SK-N-SH treated with all-trans-retinoic acid at 6 μM for 48 hours (cell line): ENCODE measurements around the gene TRIM24.
"Not testable (repeated sequence)": the region's sequence is repeated elsewhere in the genome, so short reads cannot be mapped to it uniquely, and the experiment has no call there.

Experiments used
- ATAC-seq: fragments of 200-7000 bp; cut with Tn5 transposase; 3 replicates; pipeline ENCODE4 v1.9.1; 2020; ENCODE audit warnings: mild to moderate bottlenecking, moderate library complexity
- CSDC2 ChIP-seq: fragments of 250-450 bp; sonication (Bioruptor Pico); IDR thresholded peaks from 2 replicates; pipeline ENCODE4 v1.5.0; 2020; ENCODE audit warnings: mild to moderate bottlenecking, moderate library complexity
- ESRRG ChIP-seq: fragments of 250-450 bp; sonication (Bioruptor Pico); IDR thresholded peaks from 2 replicates; pipeline ENCODE4 v1.6.1; 2021; ENCODE audit warnings: mild to moderate bottlenecking
- GLIS3 ChIP-seq: fragments of 250-450 bp; sonication (Bioruptor Pico); IDR thresholded peaks from 2 replicates; pipeline ENCODE4 v1.5.0; 2020; ENCODE audit warnings: mild to moderate bottlenecking, moderate library complexity
- ISL1 ChIP-seq: fragments of 250-450 bp; sonication (Bioruptor Pico); IDR thresholded peaks from 2 replicates; pipeline ENCODE4 v2.1.2; 2022; ENCODE audit warnings: mild to moderate bottlenecking, moderate library complexity
- PPARA ChIP-seq: fragments of 250-450 bp; sonication (Bioruptor Pico); IDR thresholded peaks from 2 replicates; pipeline ENCODE4 v1.5.0; 2020; ENCODE audit warnings: mild to moderate bottlenecking, borderline replicate concordance
- RARB ChIP-seq: fragments of 250-450 bp; sonication (Bioruptor Pico); IDR thresholded peaks from 2 replicates; pipeline ENCODE4 v1.8.0; 2021; ENCODE audit warnings: mild to moderate bottlenecking, moderate library complexity
- SNAI2 ChIP-seq: fragments of 250-450 bp; sonication (Bioruptor Pico); IDR thresholded peaks from 2 replicates; pipeline ENCODE4 v1.5.0; 2020; ENCODE audit warnings: mild to moderate bottlenecking, moderate library complexity
- TCF4 ChIP-seq: fragments of 250-450 bp; sonication (Bioruptor Pico); IDR thresholded peaks from 2 replicates; pipeline ENCODE4 v1.8.0; 2021; ENCODE audit warnings: mild to moderate bottlenecking, moderate library complexity, borderline replicate concordance
- TOX ChIP-seq: fragments of 250-450 bp; sonication (Bioruptor Pico); IDR thresholded peaks from 2 replicates; pipeline ENCODE4 v1.8.0; 2021; ENCODE audit warnings: mild to moderate bottlenecking, moderate library complexity, borderline replicate concordance
- ZC3H10 ChIP-seq: fragments of 250-450 bp; sonication (Bioruptor Pico); IDR thresholded peaks from 2 replicates; pipeline ENCODE4 v1.5.1; 2021; ENCODE audit warnings: mild to moderate bottlenecking, moderate library complexity
- ZFP3 ChIP-seq: fragments of 250-450 bp; sonication (Bioruptor Pico); IDR thresholded peaks from 2 replicates; pipeline ENCODE4 v1.5.0; 2020; ENCODE audit warnings: mild to moderate bottlenecking, moderate library complexity
- ZFP30 ChIP-seq: fragments of 450-650 bp; formaldehyde crosslinking; IDR thresholded peaks from 2 replicates; pipeline ENCODE4 v1.5.0; 2022; ENCODE audit warnings: mild to moderate bottlenecking, moderate library complexity
- ZNF565 ChIP-seq: fragments of 450-650 bp; formaldehyde crosslinking; conservative IDR thresholded peaks from 2 replicates; pipeline ENCODE4 v1.5.0; 2020; ENCODE audit warnings: low read depth, mild to moderate bottlenecking, moderate library complexity
- ZNF70 ChIP-seq: fragments of 450-650 bp; formaldehyde crosslinking; IDR thresholded peaks from 2 replicates; pipeline ENCODE4 v1.5.0; 2020; ENCODE audit warnings: mild to moderate bottlenecking, moderate library complexity
- ZNF8 ChIP-seq: fragments of 450-650 bp; formaldehyde crosslinking; IDR thresholded peaks from 2 replicates; pipeline ENCODE4 v1.5.0; 2020; ENCODE audit warnings: mild to moderate bottlenecking, moderate library complexity
- TF ChIP-seq, protein P1 (sequence below): fragments of 250-450 bp; sonication (Bioruptor Pico); IDR thresholded peaks from 2 replicates; pipeline ENCODE4 v1.5.0; 2020; ENCODE audit warnings: mild to moderate bottlenecking, moderate library complexity
- TF ChIP-seq, protein P2 (sequence below): fragments of 250-450 bp; sonication (Bioruptor Pico); IDR thresholded peaks from 2 replicates; pipeline ENCODE4 v1.8.0; 2020; ENCODE audit warnings: mild to moderate bottlenecking, moderate library complexity, borderline replicate concordance

TRIM24 gene

DNA sequence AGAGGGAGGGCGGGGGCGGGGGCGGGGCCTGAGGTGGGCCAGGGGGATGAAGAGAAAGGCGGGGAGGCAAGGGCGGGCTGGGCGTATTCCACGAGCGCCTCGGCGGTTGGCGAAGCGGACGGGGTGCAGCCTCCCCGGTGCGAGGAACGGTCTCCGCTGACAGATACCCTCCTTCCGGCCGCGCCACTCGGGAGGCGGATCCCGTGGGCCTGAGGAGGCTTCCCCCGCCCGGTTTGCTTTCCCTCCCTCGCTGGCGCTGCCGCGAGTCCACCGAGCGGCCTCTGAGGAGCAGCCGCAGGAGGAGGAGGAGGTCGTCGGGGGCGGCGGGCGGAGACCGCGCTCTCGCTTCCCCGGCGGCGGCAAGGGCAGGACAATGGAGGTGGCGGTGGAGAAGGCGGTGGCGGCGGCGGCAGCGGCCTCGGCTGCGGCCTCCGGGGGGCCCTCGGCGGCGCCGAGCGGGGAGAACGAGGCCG lies at the start of gene TRIM24:
TSS of gene TRIM24 (plus strand) at position 84 of the 473 bp plus-strand sequence. CDS start at position 374, 290 bp downstream.
- TF ChIP-seq ZNF70 (CRISPR knock-in tag) (peak; percentile 93), CSDC2 (CRISPR knock-in tag) (no peak), ZFP3 (no peak), PPARA (CRISPR knock-in tag) (no peak), SNAI2 (CRISPR knock-in tag) (peak; percentile 22; the same call in 1 of the 2 replicates), ZC3H10 (CRISPR knock-in tag) (no peak)
- TF ChIP-seq, protein P1, sequence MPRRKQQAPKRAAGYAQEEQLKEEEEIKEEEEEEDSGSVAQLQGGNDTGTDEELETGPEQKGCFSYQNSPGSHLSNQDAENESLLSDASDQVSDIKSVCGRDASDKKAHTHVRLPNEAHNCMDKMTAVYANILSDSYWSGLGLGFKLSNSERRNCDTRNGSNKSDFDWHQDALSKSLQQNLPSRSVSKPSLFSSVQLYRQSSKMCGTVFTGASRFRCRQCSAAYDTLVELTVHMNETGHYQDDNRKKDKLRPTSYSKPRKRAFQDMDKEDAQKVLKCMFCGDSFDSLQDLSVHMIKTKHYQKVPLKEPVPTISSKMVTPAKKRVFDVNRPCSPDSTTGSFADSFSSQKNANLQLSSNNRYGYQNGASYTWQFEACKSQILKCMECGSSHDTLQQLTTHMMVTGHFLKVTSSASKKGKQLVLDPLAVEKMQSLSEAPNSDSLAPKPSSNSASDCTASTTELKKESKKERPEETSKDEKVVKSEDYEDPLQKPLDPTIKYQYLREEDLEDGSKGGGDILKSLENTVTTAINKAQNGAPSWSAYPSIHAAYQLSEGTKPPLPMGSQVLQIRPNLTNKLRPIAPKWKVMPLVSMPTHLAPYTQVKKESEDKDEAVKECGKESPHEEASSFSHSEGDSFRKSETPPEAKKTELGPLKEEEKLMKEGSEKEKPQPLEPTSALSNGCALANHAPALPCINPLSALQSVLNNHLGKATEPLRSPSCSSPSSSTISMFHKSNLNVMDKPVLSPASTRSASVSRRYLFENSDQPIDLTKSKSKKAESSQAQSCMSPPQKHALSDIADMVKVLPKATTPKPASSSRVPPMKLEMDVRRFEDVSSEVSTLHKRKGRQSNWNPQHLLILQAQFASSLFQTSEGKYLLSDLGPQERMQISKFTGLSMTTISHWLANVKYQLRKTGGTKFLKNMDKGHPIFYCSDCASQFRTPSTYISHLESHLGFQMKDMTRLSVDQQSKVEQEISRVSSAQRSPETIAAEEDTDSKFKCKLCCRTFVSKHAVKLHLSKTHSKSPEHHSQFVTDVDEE (CRISPR knock-in tag) = peak; percentile 67; the same call in 1 of the 2 replicates
- peak; percentile 92 for ATAC-seq

DNA sequence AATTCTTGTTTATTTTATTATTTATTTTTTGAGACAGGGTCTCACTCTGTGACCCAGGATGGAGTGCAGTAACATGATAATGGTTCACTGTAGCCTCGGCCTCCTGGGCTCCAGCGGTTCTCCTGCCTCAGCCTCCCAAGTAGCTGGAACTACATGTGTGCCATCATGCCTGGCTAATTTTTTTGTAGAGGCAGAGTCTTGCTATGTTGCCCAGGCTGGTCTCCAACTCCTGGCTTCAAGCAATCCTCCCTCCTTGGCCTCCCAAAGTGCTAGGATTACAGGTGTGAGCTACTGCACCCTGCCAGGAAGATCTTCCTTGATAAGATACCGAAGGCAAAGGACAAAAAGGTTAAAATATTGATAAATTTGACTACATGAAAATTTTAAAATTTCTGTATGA lies 48.0 kb upstream of the TRIM24 start:
- not testable (repeated sequence) for ATAC-seq

DNA sequence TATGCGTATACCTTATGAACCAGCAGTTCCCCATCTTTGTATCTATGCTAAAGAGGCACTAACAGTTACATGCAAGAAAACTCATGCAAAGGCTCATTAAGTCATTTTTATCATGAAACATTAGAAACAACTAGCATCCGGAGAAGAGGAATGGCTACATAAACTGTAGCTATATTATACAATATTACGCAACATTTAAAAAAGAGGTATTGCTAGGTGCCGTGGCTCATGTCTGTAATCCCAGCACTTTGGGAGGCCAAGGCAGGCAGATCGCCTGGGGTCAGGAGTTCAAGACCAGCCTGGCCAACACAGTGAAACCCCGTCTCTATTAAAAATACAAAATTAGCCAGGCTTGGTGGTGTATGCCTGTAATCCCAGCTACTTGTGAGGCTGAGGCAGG lies 47.1 kb upstream of the TRIM24 start:
- not testable (repeated sequence) for ATAC-seq

DNA sequence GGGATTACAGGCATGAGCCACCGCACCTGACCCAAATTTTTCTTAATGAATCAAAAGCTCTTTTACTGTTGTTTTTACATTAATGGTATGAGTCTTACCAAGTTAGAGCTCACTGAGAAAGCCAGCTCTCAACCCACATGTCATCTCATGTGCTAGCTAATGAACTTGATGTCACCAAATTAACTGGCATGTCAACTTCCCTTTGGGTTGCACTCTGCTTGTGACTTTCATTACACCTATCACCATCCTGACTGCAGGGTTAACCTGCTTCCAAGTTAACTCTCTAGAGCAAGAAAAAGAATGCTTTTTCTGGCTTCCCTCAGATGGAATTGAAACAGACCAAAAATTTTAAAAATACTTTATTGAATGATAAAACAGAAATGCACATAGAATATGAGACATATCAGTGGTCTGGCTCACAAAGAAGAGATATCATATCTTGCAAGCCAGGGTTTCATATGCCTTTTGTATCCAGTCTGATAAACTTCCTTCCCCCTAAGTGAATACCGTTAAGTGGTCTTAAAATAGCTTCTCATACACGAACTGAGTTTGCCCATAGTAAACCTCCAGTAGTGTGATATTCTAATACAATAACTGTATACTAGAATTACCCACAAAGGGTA lies 42.9 kb upstream of the TRIM24 start:
- ATAC-seq = no peak
- no peak for TF ChIP-seq ZFP30 (CRISPR knock-in tag)
- no peak for TF ChIP-seq RARB
- TF ChIP-seq GLIS3 (CRISPR knock-in tag) = no peak
- TF ChIP-seq, protein P2, sequence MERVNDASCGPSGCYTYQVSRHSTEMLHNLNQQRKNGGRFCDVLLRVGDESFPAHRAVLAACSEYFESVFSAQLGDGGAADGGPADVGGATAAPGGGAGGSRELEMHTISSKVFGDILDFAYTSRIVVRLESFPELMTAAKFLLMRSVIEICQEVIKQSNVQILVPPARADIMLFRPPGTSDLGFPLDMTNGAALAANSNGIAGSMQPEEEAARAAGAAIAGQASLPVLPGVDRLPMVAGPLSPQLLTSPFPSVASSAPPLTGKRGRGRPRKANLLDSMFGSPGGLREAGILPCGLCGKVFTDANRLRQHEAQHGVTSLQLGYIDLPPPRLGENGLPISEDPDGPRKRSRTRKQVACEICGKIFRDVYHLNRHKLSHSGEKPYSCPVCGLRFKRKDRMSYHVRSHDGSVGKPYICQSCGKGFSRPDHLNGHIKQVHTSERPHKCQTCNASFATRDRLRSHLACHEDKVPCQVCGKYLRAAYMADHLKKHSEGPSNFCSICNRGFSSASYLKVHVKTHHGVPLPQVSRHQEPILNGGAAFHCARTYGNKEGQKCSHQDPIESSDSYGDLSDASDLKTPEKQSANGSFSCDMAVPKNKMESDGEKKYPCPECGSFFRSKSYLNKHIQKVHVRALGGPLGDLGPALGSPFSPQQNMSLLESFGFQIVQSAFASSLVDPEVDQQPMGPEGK (CRISPR knock-in tag) = no peak
- TF ChIP-seq ZNF8 = no peak
- no peak for TF ChIP-seq TCF4 (CRISPR knock-in tag)
- no peak for TF ChIP-seq SNAI2 (CRISPR knock-in tag)
- no peak for TF ChIP-seq ESRRG
- no peak for TF ChIP-seq ZNF565 (CRISPR knock-in tag)

DNA sequence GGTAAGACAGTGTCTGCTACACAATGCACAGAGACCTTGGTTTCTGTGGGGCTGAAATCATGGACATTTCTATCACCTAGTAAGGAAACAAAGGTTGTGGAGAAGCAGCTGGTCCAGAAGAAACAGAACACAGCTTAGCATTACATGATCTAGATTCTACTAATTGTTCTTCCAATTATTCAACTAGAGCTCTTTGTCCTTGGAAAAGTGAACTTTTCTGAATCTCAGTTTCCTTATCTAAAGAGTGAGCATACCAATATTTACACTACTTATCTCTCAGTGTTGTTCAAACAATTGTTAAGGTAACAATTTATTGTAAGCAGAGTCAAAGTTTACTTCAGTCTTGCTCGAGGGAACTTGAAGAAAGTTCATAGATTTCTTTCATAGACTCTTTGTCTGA lies 42.3 kb upstream of the TRIM24 start:
- no peak for TF ChIP-seq TOX (CRISPR knock-in tag)
- no peak for TF ChIP-seq ZNF70 (CRISPR knock-in tag)
- no peak for TF ChIP-seq ZFP30 (CRISPR knock-in tag)
- TF ChIP-seq, protein P1 (CRISPR knock-in tag) = no peak
- TF ChIP-seq SNAI2 (CRISPR knock-in tag) = no peak
- no peak for TF ChIP-seq TCF4 (CRISPR knock-in tag)
- no peak for TF ChIP-seq ISL1
- TF ChIP-seq, protein P2 (CRISPR knock-in tag) = no peak
- TF ChIP-seq ESRRG = no peak
- TF ChIP-seq ZNF565 (CRISPR knock-in tag) = no peak
- ATAC-seq = no peak

DNA sequence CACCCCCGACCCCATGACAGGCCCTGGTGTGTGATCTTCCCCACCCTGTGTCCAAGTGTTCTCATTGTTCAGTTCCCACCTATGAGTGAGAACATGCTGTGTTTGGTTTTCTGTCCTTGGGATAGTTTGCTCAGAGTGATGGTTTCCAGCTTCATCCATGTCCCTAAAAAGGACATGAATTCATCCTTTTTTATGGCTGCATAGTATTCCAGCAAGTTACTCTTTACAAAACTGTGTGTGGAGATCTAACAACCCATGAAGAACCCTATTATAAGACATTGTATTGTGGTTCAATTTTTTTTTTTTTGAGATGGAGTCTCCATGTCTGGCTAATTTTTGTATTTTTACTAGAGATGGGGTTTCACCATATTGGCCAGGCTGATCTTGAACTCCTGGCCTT lies 41.7 kb upstream of the TRIM24 start:
- ATAC-seq = not testable (repeated sequence)
